Frontal cortex (tissue), 4 donors: ENCODE measurements around the gene RYK. TPM values are rescaled to one million over a fixed set of nuclear protein-coding genes. Genes with fewer than 3 reads are reported as not detected.

Experiments used
- DNase-seq, 2 donors: peaks; one replicate each; pipeline ENCODE4 v3.0.0; 2012; ENCODE audit warnings: low spot score in 2 of 2
- FAIRE-seq: peaks from 2 replicates; lab custom pipeline; 2012; peaks lifted over from hg19 to GRCh38; lab: Jason Lieb, UNC
- total RNA-seq: library from RNA; depleted of rRNA; stranded (reverse); fragments of >200 nt; gene quantifications from one replicate; pipeline ENCODE4 v1.2.3, GENCODE V29; 2014
- donor health status: control.
- donor health status: control.
- donor health status: control.

Gene RYK
- total RNA-seq, 1 donor from 2014 or later: 89.3 TPM

DNA sequence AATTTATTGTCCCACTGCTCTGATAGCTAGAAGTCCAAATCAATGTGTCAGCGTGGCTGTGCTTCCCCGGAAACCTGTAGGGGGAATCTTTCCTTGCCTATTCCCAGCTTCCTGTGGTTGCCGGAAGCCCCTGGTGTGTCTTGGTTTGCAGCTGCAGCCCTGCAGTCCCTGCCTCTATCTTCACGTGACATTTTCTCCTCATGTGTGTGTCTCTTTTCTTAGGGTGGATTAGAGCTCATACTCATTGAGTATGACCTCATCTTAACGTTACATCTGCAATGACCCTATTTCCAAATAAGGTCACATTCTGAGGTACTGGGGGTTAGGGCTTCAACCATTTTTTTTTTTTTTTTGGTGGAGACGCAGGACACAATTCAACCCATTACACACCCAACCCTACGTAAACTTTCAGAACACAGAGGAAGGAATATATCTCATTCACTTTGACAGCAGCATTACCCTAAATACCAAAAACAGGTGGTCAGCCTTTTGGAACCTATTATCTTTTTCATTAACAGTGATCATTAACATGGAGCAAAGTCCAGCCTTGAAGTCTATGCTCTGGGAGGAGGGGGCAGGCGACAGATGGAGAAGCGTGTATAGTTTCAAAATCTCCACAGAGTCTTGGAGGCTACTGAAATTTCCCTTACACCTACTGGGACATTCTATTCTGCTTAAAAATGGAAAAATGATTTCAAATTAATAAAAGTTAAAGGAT lies 88.6 kb downstream of the RYK start:
- FAIRE-seq (no peak), DNase-seq (no peak)

DNA sequence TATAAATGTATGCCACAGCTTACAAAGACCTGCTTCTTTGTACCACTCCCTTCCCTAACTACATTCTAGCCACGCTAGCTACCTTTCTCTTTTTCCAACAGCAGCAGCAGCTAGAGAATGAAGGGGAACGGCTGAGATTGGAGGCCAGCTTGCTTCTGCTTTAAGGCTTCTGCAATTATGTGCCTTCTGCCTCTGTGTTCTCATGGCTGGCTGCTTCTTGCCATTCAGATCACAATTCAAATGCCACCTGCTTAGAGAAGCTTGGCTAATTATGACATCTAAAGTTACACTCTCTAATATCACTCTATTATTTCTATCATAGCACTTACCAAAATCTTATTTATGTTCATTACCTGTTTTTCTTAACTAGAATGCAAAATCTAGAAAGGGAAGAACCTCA lies 95.2 kb downstream of the RYK start:
- FAIRE-seq: no peak
- no peak for DNase-seq

DNA sequence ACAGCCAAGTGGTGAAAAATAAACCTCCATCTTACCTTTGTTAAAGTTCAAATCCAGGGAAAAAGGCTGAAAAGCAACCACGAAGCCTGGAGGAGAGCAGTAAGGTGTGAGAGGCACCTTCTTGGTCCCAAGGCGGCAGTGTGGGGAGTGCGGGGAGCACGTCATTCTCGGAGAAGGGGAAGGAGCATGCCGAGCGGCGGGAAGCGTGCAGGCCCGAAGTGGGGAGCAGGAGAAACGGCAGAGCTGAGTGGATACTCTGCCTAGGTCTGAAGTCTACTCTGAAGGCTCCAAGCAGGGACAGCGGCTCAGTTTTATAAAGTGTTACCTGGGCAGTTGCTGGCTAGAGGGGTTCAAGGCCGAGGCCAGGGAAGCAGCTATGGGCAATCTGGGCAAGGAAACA lies 96.9 kb downstream of the RYK start:
- FAIRE-seq: no peak

DNA sequence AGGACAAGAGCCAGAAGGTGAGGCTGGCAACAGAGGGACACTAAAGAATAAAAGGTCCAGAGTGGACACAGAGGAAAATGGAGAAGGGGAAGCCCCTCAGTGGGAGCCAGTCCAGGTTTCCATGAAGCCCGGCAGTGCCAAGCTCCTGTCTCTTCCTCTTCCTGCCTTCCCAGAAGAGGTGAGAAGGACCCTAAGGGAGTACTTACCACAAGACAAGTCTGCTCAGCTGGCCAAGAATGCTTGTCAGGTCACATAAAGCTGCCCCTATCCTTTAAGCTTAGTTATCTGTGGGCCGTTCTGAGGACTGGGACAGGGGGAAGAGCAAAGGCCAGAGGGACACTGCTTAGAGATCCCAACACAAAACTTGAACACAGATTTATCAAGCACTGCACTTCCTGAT lies 100.2 kb downstream of the RYK start:
- DNase-seq: no peak
- FAIRE-seq: no peak

More for the DNA sequence above, 96.9 kb downstream of the RYK start:
- DNase-seq: no peak

DNA sequence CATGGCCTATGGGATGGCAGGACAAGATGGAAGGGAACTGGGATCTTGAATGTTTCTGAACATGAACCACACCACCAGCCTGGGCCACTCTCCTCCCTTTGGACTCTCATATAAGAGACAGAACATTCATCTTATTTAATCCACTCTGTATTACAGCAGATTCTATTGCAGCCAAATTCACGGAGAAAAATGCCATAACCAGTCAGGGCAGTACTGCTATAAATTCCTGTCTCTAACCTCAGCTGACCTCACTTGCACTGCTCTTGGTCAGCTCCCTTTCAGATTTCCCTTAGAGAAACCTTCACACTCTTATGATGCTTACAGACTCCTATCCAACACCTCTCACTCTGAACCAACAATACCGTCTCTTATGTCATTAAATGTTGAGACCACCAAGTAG lies 101.4 kb downstream of the RYK start:
- DNase-seq: no peak
- no peak for FAIRE-seq

DNA sequence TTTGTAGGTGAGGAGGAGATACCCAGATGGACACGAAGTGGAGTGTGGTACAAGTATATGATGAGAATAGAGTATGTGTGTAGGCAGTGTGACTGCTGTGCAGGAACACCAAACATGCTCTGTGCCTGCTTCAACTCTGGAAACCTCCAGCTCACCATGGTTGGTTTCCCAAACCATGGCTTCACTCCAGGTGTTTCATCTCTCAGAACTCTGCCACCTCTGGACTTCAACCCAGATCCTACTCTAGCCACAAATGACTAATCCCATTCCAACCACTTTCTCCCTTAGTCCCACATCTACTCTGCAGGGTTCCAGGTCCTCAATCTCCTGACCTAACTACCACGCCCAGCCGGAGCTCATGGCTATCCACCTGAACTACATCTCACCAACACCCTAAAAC lies 102.1 kb downstream of the RYK start:
- DNase-seq (no peak), FAIRE-seq (no peak)

DNA sequence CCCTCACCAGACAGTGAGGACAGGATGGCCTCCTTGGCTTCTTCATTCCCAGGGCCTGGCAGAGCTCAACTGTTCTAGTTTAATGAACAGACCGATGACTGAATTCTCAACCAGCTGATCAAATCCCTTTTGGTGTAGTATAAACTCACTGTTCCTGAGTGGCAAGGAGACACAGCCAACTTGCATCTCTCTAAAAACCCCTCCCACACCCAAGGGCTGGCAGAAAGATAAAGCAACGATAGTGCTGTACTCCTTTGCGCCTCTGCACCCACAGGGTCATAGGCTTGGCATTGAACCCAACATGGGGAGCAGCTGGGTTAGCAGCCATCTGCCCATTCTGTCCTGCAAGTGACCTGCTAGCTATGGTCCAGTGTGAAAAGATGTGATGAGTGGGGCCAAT lies 103.2 kb downstream of the RYK start:
- DNase-seq (no peak), FAIRE-seq (no peak)

DNA sequence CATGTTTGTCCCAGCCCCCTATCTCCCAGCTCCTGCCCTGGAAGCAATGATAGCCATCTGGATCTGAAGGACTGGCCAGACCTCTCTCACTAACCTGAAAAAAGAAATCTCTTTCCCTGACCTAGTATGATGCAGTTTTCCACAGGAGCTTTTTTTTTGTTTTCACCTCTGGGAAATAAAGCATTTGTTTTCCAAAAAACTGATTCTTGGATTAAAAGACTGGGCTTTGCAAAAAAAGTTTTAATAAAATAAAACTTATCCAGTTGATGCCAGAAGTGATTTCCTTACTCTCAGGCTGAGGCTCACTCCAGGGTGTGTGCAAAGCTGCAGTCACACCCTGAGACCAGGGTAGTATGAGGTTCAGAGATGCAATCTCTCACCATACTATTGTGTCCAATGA lies 104.0 kb downstream of the RYK start:
- DNase-seq (no peak), FAIRE-seq (no peak)

DNA sequence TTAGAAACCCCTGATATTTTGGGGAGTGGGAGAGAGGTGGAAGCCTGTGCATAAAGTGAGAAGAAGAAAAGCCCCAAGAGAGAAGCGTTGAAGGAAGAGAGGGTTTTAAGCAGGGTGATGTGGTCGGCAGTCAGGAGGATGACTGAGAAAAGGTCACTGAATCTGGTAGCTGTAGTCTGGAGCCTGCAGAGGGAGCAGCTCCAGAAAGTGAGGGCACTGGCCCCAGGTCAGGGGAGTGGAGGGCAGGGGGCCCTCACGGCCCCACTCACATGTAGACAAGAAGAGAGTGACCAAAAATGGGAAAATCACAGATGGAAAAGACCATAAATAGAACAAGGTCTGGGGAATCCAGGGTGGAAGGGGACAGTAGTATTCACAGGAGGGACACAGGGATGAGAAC lies 105.5 kb downstream of the RYK start:
- FAIRE-seq: no peak

DNA sequence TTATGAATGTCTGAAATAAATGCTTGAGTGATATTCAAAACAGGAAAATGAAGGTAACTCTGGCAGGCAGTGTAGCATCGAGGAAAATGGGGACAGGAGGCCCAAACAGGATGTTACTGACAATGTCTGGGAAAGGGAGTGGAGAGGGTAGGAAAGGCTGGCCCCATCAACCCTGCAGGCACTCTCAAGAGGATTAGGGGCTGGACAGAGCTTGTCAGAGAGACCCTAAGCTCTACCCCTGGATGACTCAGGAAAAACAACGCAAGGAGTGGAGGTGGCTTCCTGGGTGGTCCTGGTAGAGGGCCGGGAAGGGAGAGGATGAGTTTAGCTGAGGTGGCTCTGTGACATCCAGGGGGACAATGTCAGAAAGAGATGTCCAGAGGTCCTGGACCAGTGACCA lies 106.0 kb downstream of the RYK start:
- DNase-seq (no peak), FAIRE-seq (no peak)

More for the DNA sequence above, 105.5 kb downstream of the RYK start:
- DNase-seq: no peak

DNA sequence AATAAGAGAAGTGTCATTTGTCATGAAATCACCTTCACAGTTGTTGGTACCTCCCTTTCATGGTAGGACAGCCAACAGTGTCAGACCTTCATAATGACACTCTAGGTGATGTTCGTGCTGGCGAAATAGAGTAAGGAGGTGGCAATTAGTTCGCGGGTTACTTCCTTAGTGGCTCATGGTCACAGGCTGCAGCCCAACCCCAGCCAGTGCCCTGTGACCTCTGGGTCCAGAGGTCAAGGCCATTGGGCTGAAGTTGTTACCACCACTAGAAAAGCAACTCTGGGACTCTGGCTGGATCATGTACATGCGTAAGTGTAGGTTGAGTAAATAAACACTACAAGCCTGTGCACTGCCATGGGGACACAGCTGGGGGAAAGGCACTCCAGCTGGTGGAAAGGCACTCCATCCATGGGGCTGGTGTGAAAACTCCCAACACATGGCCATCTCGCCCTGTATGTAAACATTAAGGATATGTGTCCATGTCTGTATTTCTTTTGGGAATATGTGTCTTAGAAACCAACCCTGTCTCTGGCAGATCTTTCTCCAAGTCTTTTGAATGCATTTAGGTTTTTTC lies 106.7 kb downstream of the RYK start:
- FAIRE-seq: no peak
- no peak for DNase-seq

DNA sequence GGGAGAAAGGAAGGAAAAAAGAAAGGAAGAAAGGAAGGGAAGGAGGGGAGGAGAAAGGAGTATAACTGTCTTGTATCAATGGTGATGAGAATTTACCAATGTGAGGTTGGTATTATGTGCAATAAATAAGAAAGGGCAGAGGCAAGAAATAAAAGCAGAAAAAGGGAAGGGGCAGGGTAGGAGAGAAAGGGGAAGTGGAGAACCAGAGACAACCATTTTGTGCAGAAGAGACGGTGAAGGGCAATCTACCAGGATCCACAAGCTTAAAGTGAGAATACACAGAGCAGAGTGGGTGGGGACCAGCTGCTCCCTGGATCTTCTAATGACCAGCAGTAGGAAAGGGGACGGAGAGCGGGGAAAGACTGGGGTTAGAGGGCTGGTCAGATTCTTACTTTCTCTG lies 114.1 kb downstream of the RYK start:
- DNase-seq: no peak
- no peak for FAIRE-seq

DNA sequence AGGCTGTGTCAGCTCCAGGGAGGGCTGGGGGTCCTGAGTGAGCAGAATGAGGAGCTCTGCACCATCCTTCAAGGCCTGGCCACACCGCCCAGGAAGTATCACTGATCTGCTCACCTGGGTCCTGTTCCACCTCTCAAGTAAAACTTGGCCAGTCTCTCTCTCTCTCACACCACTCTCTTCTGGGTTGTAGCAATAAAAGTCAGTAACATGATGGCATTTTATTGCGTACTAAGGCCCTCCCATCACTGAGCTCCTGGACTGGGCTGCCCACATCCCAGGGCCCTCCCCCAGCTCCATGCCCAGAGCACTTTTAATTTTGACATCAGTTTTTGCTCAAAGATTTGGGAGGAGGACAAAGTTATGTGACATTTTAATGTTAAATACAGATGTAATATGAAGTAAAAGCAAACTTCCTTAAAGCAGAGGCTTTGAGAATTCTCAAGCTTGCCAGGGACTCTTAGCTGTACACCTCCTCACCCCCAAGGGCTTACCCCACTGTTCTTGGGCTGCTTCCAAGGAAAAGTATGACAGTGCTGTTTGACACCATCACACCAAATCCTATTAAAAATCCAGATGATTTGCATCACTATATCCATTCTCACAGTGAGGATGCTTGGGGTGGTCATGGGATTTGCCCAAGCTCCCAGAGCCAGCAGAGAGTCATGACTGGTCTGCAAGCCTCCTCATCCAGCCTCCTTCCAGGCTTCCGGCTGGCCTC lies 115.8 kb downstream of the RYK start:
- no peak for DNase-seq
- no peak for FAIRE-seq

DNA sequence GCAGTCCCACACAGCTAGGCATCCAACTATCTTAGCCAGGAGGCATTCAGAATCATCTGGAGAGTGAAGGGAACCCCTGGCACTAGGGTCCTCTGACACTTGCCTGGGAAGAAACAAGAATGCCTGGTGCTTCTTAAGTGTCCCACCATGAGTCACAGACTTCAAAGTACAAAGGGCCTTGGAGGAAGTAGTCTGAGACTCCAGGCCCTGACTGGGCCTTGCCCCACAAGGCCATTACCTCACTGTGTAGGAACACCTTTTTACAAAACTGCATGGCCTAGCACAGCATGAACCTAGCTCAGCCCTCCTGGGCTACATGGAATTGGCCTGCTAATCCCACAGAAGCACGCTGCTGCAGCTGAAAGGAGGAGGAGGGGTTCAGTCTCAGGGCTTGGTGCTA lies 116.4 kb downstream of the RYK start:
- no peak for FAIRE-seq
- DNase-seq: no peak

DNA sequence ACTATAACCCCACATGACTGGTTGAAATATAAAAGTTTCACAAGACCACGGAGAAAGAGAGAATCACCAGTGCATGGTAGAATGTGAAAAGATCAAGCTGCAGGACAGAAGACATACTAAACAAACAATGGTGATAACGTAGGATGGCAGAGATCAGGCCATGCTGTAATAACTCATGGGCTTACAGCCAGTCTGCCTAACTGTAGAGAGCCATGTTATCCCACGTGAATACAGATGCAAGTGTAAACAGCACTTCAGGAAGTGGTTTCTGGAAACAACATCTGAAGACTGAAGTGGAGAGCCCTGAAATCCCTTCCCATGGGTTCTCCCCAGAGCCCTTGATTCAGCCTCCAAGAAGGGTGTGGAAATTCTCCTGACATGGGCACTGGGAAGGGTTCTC lies 117.7 kb downstream of the RYK start:
- no peak for FAIRE-seq
- no peak for DNase-seq

DNA sequence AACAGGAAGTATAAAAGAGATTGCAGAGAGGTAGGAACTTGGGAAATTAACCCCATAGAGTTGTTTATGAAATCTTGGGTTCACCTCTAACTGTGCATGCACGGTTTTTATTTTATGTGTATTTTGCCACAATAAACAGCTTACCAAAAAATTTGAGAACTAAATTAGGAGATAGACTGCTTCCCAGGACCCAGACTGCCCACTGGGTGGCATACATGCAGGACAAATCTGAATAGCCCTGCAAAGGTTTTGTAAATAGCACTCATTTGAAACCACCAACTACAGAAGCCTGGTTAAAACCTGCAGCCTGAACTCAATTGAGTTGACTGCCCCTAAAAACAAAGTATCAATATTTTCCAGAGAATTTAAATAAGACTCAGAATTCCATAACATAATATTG lies 124.5 kb downstream of the RYK start:
- FAIRE-seq: no peak
- no peak for DNase-seq

DNA sequence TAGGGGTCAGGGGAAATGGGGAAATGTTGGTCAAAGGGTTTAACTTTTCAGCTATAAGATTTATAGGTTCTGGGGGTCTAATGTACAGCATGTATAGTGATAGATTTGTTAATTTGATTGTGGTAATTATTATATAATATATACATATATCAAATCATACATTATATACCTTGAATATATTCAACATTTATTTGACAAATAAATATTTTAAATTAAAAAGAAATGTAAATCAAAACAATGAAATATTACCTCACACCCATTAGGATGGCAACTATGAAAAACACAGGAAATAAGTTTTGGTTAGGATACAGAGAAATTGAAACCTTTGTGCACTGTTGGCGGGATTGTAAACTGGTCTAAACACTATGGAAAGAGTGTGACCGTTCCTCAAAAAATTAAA lies 135.9 kb downstream of the RYK start:
- FAIRE-seq (no peak), DNase-seq (no peak)

DNA sequence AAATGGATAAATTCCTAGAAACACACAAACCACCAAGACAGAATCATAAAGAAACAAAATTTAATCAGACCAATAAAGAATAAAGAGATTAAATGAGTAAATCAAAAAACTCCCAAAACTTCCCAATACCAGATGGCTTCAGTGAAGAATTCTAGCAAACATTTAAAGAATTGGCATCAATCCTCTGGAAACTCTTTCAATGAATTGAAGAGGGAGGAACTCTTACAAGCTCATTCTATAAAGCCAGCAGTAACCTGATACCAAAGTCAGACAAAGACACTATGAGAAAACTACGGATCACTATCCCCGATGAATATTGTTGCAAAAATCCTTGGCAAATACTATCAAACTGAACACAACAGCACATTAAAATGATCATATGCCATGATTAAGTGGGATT lies 139.0 kb downstream of the RYK start:
- FAIRE-seq (no peak), DNase-seq (no peak)

DNA sequence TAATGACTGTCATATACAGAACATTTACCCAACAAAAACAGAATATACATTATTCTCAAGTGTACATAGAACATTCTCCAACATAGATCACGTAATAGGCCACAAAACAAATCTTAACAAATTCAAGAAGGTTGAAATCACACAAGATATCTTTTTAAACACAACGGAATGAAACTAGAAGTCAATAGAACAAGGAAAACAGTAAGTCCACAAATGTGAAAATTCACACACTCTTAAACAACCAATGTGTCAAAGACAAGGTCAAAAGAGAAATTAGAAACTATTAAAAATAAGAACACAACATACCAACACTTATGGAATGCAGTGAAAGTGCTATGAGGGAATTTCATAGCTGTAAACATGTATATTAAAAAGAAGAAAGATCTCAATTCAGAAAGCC lies 139.7 kb downstream of the RYK start:
- DNase-seq (no peak), FAIRE-seq (no peak)
